Mesothelial cell of epicardium (in vitro differentiated cells): ENCODE results near the gene RPN1. TPM values are rescaled to one million over a fixed set of nuclear protein-coding genes. Genes with fewer than 3 reads are reported as not detected.

ENCODE experiments used
- DNase-seq, 2 experiments: peaks; one replicate each; pipeline ENCODE4 v3.0.0; 2021; ENCODE audit warnings: low spot score in 2 of 2; ENCODE audit not compliant: unreplicated experiment in 2 of 2
- H3K27ac Mint-ChIP-seq: 2 replicates; pipeline ENCODE4 v1.8.0; 2021; ENCODE audit warnings: mixed read lengths
- H3K27me3 Mint-ChIP-seq: 2 replicates; pipeline ENCODE4 v1.8.0; 2021; ENCODE audit warnings: low read depth, mixed read lengths
- H3K36me3 Mint-ChIP-seq: 2 replicates; pipeline ENCODE4 v1.8.0; 2021; ENCODE audit warnings: mixed read lengths
- H3K4me1 Mint-ChIP-seq: 2 replicates; pipeline ENCODE4 v1.8.0; 2021; ENCODE audit warnings: mixed read lengths
- H3K4me3 Mint-ChIP-seq: 2 replicates; pipeline ENCODE4 v1.8.0; 2021; ENCODE audit warnings: mild to moderate bottlenecking, moderate library complexity, mixed read lengths
- H3K9me3 Mint-ChIP-seq: 2 replicates; pipeline ENCODE4 v1.8.0; 2021; ENCODE audit warnings: mixed read lengths
- total RNA-seq: library from RNA; stranded (reverse); gene quantifications from 3 replicates; pipeline ENCODE4 v1.2.1, GENCODE V29; 2021
- TF ChIP-seq, protein P1 (sequence below): fragments of 200-600 bp; sonication (generic); IDR thresholded peaks from one replicate; pipeline ENCODE4 v1.5.0; 2021; ENCODE audit warnings: antibody characterized with exemption; ENCODE audit not compliant: unreplicated experiment

RPN1 gene
- total RNA-seq, 1 donor from 2014 or later = 148 TPM

- H3K4me1 Mint-ChIP-seq = peaks cover under 1% of the 10 kb centered on the region
- TF ChIP-seq, protein P1, sequence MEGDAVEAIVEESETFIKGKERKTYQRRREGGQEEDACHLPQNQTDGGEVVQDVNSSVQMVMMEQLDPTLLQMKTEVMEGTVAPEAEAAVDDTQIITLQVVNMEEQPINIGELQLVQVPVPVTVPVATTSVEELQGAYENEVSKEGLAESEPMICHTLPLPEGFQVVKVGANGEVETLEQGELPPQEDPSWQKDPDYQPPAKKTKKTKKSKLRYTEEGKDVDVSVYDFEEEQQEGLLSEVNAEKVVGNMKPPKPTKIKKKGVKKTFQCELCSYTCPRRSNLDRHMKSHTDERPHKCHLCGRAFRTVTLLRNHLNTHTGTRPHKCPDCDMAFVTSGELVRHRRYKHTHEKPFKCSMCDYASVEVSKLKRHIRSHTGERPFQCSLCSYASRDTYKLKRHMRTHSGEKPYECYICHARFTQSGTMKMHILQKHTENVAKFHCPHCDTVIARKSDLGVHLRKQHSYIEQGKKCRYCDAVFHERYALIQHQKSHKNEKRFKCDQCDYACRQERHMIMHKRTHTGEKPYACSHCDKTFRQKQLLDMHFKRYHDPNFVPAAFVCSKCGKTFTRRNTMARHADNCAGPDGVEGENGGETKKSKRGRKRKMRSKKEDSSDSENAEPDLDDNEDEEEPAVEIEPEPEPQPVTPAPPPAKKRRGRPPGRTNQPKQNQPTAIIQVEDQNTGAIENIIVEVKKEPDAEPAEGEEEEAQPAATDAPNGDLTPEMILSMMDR = no peak
- H3K4me3 Mint-ChIP-seq = no peak overlapping the region
- H3K9me3 Mint-ChIP-seq = no peaks in the 10 kb centered on the region
- H3K27ac Mint-ChIP-seq = no peak overlapping the region
- H3K27me3 Mint-ChIP-seq = no peaks in the 10 kb centered on the region
- no peaks in the 10 kb centered on the region for H3K36me3 Mint-ChIP-seq
- DNase-seq = no peak
These were observed 35.8 kb upstream of the RPN1 start for GRCh38 chr3:128686465-128686864.

GRCh38 chr3:128684986-128685726 lies 34.5 kb upstream of the RPN1 start:
- peaks cover 9% of the 10 kb centered on the region for H3K4me1 Mint-ChIP-seq
- DNase-seq = no peak
- no peaks in the 10 kb centered on the region for H3K36me3 Mint-ChIP-seq
- H3K27me3 Mint-ChIP-seq = no peaks in the 10 kb centered on the region
- TF ChIP-seq, protein P1 = no peak
- no peaks in the 10 kb centered on the region for H3K9me3 Mint-ChIP-seq
- H3K4me3 Mint-ChIP-seq = no peak overlapping the region
- H3K27ac Mint-ChIP-seq = no peak overlapping the region

DNA sequence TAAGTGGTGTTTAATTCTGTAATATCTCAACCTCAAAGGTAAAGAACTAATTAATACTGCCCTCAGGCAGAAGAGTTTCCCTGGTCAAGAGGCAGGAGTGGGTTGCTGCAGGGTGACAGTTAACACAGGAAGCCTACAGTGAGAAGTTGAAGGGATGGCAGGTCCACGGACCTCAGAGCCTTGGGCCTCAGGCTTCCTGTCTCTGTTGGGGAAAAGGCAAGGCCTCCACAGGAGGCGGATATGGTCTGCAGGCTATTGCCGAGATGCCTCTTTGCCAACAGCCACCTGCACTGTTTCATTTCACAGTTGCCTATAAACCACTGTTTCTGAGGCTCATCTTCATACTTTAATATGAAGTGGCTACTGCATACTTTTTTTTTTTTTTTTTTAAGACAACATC lies 33.3 kb upstream of the RPN1 start:
- Mint-ChIP-seq H3K4me1 (peaks cover 9% of the 10 kb centered on the region), H3K4me3 (no peak overlapping the region), H3K27me3 (no peaks in the 10 kb centered on the region), H3K27ac (no peak overlapping the region), H3K36me3 (no peaks in the 10 kb centered on the region), H3K9me3 (no peaks in the 10 kb centered on the region)
- TF ChIP-seq, protein P1 = no peak
- no peak for DNase-seq

DNA sequence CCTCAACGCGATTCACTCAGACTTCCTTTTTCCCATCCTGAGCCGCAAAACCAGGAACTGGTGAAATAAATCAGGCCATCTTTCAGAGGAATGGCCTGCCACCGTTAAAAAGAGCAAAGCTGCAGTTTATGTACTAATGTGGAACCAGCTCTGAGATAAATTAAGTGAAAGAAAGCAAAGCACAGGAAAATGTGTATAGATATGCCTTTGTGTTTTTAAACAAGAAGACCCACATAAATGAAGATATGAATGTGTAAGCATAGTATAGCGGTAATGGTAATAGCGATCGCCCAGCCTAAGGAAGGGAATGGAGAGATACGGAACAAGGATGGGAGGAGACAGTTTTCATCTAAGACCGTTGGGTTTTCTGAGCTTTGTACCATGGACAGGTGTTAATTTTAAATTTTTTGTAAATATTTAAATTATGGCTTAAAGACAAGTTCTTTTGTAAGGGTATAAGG lies 30.8 kb upstream of the RPN1 start:
- Mint-ChIP-seq H3K27ac (peak overlapping the region; percentile 99), H3K4me3 (peak overlapping the region; percentile 88), H3K9me3 (no peaks in the 10 kb centered on the region), H3K27me3 (no peaks in the 10 kb centered on the region), H3K4me1 (peaks cover 9% of the 10 kb centered on the region), H3K36me3 (no peaks in the 10 kb centered on the region)
- TF ChIP-seq, protein P1 = no peak
- DNase-seq = no peak

GRCh38 chr3:128680603-128681368 lies 30.2 kb upstream of the RPN1 start:
- no peaks in the 10 kb centered on the region for H3K27me3 Mint-ChIP-seq
- DNase-seq = peak; percentile 93 to 96
- H3K36me3 Mint-ChIP-seq = no peaks in the 10 kb centered on the region
- H3K4me3 Mint-ChIP-seq = peak overlapping the region; percentile 88
- H3K4me1 Mint-ChIP-seq = peaks cover 13% of the 10 kb centered on the region
- TF ChIP-seq, protein P1 = peak; percentile 95
- no peaks in the 10 kb centered on the region for H3K9me3 Mint-ChIP-seq
- peak overlapping the region; percentile 99 for H3K27ac Mint-ChIP-seq
